Measurements from ENCODE around the gene COL16A1. TPM values are rescaled to one million over a fixed set of nuclear protein-coding genes. Genes with fewer than 3 reads are reported as not detected.

Gene COL16A1
- total RNA-seq, 1 experiment from 2014 or later: 0.50 TPM

DNA sequence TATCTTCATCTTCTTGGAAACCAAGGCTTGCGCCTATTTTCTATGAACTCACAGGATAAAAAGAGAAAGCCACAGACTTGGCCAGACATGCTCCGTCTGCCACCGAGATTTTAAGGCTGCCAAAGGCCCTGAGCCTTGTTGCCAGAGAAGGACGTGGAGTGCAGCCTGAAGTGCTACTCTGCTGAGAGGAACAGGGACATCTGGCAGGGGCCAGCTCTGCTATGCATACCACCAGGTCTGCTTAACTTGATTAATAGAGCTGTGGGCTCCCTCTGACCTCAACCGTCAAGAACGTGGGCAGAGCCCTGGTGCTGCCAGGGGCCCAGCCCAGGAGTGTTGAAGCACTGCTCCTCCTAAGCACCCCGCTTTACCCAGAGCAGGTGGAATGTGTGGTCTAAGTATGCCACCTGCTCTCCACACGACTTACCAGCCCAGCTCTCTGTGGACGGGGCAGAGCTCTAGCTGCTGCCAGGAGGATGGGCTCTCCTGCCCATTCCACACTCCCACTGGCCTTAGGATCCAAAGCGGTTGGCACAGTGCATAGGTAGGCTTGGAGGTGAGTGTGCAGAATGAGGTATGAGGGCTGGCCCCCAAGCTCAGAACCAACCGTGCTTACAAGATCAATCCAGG lies 75.8 kb downstream of the COL16A1 start:
- TF ChIP-seq, protein P1, sequence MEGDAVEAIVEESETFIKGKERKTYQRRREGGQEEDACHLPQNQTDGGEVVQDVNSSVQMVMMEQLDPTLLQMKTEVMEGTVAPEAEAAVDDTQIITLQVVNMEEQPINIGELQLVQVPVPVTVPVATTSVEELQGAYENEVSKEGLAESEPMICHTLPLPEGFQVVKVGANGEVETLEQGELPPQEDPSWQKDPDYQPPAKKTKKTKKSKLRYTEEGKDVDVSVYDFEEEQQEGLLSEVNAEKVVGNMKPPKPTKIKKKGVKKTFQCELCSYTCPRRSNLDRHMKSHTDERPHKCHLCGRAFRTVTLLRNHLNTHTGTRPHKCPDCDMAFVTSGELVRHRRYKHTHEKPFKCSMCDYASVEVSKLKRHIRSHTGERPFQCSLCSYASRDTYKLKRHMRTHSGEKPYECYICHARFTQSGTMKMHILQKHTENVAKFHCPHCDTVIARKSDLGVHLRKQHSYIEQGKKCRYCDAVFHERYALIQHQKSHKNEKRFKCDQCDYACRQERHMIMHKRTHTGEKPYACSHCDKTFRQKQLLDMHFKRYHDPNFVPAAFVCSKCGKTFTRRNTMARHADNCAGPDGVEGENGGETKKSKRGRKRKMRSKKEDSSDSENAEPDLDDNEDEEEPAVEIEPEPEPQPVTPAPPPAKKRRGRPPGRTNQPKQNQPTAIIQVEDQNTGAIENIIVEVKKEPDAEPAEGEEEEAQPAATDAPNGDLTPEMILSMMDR (IDR thresholded peaks at IDR 0.05; ENCODE audit: insufficient read depth in 1 of 2, low read depth in 1 of 2, low read length in 1 of 2, severe bottlenecking in 1 of 2, unreplicated experiment in 1 of 2): no peak
- BruUV-seq (replicated peaks): no TSS peak
- H3K36me3 Mint-ChIP-seq (ENCODE audit: insufficient read depth, unreplicated experiment): peaks cover 5% of the 10 kb centered on the region
- CTCF ChIA-PET: no interaction called here
- no peaks in the 10 kb centered on the region for H3K9me3 Mint-ChIP-seq (ENCODE audit: unreplicated experiment)
- no peaks in the 10 kb centered on the region for H3K27me3 Mint-ChIP-seq (ENCODE audit: insufficient read depth, unreplicated experiment)
- Histone ChIP-seq H3K27me3 (replicated peaks; ENCODE audit: control insufficient read depth, insufficient read depth, low read length) (no peaks in the 10 kb centered on the region), H3K4me3 (ENCODE audit: low read depth, low read length) (no peak overlapping the region), H3K9me3 (no peaks in the 10 kb centered on the region), H3K36me3 (ENCODE audit: control insufficient read depth, insufficient read depth, low read length) (no peaks in the 10 kb centered on the region; the same call in 1 of the 2 replicates), H3K4me1 (no peaks in the 10 kb centered on the region)
- POLR2A ChIA-PET: no interaction called here
- intact Hi-C loops (cut with micrococcal nuclease; ENCODE audit: unreplicated experiment): no loop called here
- no peak for DNase-seq
- no peak overlapping the region for H3K4me3 Mint-ChIP-seq (ENCODE audit: unreplicated experiment)
- H3K27ac Mint-ChIP-seq (ENCODE audit: unreplicated experiment): no peak overlapping the region
- H3K4me1 Mint-ChIP-seq (ENCODE audit: low read depth, unreplicated experiment): no peaks in the 10 kb centered on the region

DNA sequence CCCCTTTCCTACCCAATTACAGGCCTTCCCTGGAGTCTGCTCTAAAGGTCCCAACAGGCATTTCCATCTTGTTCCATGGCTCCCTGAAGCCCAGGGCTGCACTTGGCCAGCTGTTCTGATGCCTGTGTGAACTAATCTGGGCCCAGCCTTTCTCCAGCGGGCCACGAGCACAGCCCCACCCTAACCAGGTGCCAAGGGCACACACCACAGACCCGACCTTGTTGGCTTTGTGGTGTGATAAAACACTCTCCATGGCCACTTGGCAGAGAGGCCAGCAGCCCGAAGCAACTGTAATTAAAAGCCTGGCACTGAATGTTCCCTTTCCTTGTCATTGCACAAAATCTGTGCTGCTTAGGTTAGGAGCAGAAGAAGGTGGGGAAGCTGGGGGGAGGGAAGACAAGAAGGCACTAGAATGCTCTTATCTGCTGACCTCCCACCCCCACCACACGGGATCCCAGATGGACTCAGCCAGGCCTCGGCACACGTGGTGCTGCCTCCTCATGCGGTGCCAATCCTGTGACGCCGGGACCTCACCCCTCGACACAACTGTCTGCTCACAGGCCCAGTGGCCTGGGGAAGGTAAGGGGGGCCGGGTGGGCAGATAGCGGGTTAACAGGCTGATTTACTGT lies 76.4 kb downstream of the COL16A1 start:
- H3K27me3 ChIP-seq (replicated peaks; ENCODE audit: control insufficient read depth, insufficient read depth, low read length): no peaks in the 10 kb centered on the region
- no peak overlapping the region for H3K4me3 ChIP-seq (ENCODE audit: low read depth, low read length)
- no peaks in the 10 kb centered on the region; the same call in 1 of the 2 replicates for H3K36me3 ChIP-seq (ENCODE audit: control insufficient read depth, insufficient read depth, low read length)
- no peak for DNase-seq
- Mint-ChIP-seq H3K27me3 (ENCODE audit: insufficient read depth, unreplicated experiment) (no peaks in the 10 kb centered on the region), H3K4me1 (ENCODE audit: low read depth, unreplicated experiment) (no peaks in the 10 kb centered on the region), H3K9me3 (ENCODE audit: unreplicated experiment) (no peaks in the 10 kb centered on the region), H3K36me3 (ENCODE audit: insufficient read depth, unreplicated experiment) (peaks cover 5% of the 10 kb centered on the region), H3K4me3 (ENCODE audit: unreplicated experiment) (no peak overlapping the region), H3K27ac (ENCODE audit: unreplicated experiment) (no peak overlapping the region)
- TF ChIP-seq, protein P1 (IDR thresholded peaks at IDR 0.05; ENCODE audit: insufficient read depth in 1 of 2, low read depth in 1 of 2, low read length in 1 of 2, severe bottlenecking in 1 of 2, unreplicated experiment in 1 of 2): no peak
- no peaks in the 10 kb centered on the region for H3K4me1 ChIP-seq
- POLR2A ChIA-PET: no interaction called here
- no TSS peak for BruUV-seq (replicated peaks)
- intact Hi-C loops (cut with micrococcal nuclease; ENCODE audit: unreplicated experiment): no loop called here
- H3K9me3 ChIP-seq: no peaks in the 10 kb centered on the region
- CTCF ChIA-PET: no interaction called here

DNA sequence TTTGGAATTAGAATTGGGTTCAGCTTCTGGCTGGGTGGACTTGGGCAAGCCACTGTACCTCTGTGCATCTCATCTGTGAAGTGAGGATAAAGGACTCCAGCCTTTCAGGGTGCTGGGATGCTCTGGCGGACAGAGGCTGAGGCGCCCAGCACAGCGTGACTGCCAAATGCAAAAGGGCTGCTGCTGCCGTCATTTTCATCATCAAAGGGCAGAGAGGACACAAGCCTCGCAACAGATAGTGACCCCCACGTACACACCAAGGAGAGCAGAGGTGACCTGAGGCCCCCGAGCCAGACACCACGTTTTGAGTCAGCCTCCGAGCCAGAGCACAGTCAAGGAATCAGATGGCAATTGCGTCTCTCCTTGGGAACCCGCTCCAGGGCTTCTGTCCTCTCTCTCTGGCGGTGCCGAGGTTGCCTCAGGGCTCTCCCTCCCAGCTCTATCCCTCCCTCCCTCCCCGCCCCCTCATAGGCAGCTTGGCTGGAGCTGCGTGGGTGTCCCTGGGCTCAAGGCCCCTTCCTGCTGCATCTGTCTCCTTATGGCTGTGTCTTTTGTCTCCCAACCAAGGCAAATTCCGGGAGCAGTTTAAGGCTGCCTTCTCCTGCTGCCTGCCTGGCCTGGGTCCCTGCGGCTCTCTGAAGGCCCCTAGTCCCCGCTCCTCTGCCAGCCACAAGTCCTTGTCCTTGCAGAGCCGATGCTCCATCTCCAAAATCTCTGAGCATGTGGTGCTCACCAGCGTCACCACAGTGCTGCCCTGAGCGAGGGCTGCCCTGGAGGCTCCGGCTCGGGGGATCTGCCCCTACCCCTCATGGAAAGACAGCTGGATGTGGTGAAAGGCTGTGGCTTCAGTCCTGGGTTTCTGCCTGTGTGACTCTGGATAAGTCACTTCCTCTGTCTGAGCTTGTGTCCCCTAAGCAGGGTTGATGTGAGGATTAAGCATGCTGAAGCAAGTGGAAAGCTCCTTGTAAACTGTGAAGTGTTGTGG lies 77.3 kb downstream of the COL16A1 start:
- H3K27me3 ChIP-seq (replicated peaks; ENCODE audit: control insufficient read depth, insufficient read depth, low read length): no peaks in the 10 kb centered on the region
- H3K27me3 Mint-ChIP-seq (ENCODE audit: insufficient read depth, unreplicated experiment): no peaks in the 10 kb centered on the region
- no peak overlapping the region for H3K27ac Mint-ChIP-seq (ENCODE audit: unreplicated experiment)
- no peak overlapping the region for H3K4me3 ChIP-seq (ENCODE audit: low read depth, low read length)
- no TSS peak for BruUV-seq (replicated peaks)
- no peak overlapping the region for H3K4me3 Mint-ChIP-seq (ENCODE audit: unreplicated experiment)
- ChIA-PET POLR2A (no interaction called here), CTCF (no interaction called here)
- H3K9me3 ChIP-seq: no peaks in the 10 kb centered on the region
- TF ChIP-seq, protein P1 (IDR thresholded peaks at IDR 0.05; ENCODE audit: insufficient read depth in 1 of 2, low read depth in 1 of 2, low read length in 1 of 2, severe bottlenecking in 1 of 2, unreplicated experiment in 1 of 2): no peak
- no peaks in the 10 kb centered on the region; the same call in 1 of the 2 replicates for H3K36me3 ChIP-seq (ENCODE audit: control insufficient read depth, insufficient read depth, low read length)
- H3K4me1 Mint-ChIP-seq (ENCODE audit: low read depth, unreplicated experiment): no peaks in the 10 kb centered on the region
- H3K36me3 Mint-ChIP-seq (ENCODE audit: insufficient read depth, unreplicated experiment): peaks cover 5% of the 10 kb centered on the region
- H3K9me3 Mint-ChIP-seq (ENCODE audit: unreplicated experiment): no peaks in the 10 kb centered on the region
- no peaks in the 10 kb centered on the region for H3K4me1 ChIP-seq
- DNase-seq: no peak
- intact Hi-C loops (cut with micrococcal nuclease; ENCODE audit: unreplicated experiment): no loop called here

Measured in Caco-2 (cell line).